Stimulated activated naive CD4-positive, alpha-beta T cell treated with Interleukin-2 at 50 U/mL for 16 hours (primary cell): ENCODE data around the gene FXYD2.
"Not testable (repeated sequence)": the region's sequence is repeated elsewhere in the genome, so short reads cannot be mapped to it uniquely, and the experiment has no call there.

Experiments
- DNase-seq: peaks from one replicate; lab custom pipeline; 2025; lab: John Stamatoyannopoulos, UW

Gene FXYD2

GRCh38 chr11:117824571-117825537 is at the start of gene FXYD2:
Gene FXYD2 (minus strand): TSS chr11:117824744. CDS start chr11:117824678, 66 bp downstream.
- DNase-seq = no peak

GRCh38 chr11:117873828-117874125 is 49.2 kb upstream of the FXYD2 start:
- no peak for DNase-seq

DNA sequence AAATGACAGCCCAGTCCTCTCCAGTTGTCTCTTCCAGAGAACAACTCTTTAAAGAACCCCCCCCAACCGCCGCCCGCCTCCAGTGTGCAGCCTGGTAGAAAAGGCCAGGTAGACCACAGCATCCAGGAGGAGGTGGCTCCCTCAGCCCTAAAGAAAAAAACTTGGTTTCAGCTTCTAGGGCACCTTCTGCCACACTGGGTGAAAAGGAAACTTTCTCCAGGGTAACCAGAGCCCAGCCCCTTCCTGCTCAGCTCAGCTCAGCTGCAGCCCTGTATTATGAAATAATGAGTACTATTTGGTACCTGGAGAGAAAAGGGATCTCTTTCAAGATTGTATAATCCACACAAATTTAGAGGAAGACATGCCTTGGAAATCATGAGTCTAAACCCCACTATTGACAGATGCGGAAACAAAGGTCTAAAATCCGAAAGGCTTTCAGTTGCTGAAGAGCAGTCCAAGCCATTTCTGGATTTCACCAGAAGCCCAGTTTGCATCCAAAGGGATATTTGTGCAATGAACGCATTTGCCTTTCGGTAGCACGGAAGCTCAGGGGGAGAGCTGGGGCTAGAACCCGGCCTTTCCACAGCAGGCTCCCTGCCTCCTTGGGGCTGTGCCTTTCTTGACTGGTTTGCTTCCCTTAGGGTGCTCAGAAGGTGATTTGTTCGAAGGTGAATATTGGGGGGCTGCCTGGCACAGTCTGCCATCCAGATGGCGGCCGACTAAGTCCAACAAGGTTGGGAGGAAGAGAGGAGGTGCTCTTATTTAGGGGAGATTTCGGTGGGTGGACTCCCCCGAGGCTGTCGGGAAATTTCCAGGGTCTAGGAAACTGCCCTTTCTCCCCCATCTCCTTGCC is 48.7 kb upstream of the FXYD2 start:
- DNase-seq = no peak

GRCh38 chr11:117872420-117872961 is 47.9 kb upstream of the FXYD2 start:
- DNase-seq = no peak

DNA sequence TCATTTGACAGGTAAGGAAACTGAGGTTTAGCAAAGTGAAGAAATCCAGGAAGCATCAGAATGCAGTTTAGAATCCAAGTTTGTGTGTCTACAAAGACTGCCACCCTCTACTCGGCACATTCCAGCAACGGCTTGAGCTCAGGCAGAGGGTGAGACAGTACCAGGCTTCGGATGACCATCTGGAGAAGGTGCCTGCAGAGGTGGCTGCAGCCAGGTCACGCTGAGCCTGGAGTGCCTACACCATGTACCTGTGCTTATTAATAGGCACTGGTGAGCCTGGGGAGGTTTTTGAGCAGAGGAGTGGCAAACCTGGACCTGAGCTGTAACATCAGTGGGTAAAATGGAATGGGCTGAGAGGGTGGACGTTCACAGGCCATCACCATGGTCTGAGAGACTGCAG is 47.2 kb upstream of the FXYD2 start:
- no peak for DNase-seq

- DNase-seq = no peak
These were observed 46.6 kb upstream of the FXYD2 start for GRCh38 chr11:117871160-117871559.

DNA sequence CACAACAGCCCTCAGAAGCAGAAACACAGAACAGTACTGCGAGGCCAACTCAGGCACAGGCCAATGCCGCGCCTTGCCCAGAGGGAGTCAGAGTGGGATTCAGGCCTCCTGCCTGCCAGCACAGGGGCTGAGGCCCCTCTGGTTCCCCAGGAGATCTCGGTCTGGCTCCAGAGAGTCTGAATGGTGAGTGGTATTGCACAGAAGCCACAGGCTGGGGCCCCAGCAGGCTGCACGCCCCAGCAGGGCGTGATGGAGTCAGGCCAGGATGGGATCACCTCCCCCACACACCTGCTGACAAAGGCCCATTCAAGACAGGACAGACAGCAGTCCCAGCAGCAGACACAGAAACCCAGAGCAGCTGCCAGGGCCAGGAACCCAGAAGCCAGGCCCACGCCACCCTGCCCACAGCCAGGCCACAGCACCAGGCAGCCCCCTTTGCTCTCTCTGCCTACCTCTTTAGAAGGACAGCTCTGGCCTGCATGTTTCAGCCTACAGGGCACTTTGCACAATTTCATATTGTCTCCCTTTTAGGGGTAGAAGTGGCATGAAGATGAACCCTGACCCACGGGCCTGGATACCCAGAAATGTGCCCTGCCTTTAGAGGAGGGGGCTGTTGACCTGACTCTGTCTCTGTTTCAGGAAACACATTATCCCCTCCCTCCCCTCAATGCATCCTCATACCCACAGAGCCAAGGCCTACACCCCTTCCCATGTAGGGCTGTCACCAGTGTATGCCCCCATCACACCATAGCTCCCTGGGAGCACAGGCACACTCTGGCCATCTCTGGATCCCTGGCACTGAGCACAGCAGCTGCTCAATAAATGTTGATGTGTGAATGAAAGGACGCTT is 45.8 kb upstream of the FXYD2 start:
- DNase-seq = no peak

DNA sequence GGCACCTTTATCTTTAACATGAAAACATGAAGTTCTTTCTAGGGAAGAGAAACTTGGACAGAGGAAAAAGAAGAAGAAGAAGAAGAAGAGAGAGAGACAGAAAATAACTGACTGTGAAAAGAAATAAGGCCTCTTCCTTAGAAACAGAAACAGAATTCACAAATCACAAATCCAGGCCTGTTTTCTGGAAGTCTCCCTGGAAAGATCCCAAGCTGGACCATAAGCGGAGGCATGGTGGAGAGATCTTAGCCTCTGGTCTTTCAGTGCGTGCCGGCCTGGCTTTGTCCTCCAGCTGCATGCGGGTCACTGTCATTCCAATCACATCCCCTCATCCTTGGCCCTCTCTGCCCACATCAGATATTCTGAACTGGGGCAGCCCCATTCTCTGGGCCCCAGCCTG is 45.1 kb upstream of the FXYD2 start:
- no peak for DNase-seq

- DNase-seq = no peak
These were observed 44.4 kb upstream of the FXYD2 start for GRCh38 chr11:117868815-117869561.

- no peak for DNase-seq
These were observed 43.5 kb upstream of the FXYD2 start for GRCh38 chr11:117868088-117868487.

DNA sequence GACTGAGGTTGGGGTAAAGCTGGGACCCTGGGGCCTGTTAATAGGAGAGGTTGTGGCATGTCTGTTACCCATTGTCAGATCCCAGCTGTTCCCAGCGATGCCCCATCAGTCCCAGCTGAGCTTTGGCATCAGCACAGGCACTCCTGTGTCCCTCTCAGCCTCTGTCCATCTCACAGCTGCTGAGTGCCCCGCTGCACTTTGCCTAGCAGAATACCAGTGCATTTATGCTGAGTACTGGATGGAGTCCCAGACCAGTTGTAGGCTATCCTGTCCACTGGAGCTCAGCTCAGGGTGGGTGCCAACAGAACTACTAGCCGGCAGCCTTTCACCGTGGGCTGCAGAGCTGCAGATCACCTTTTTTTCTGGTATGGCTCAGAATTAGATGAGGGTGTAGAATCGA is 42.0 kb upstream of the FXYD2 start:
- DNase-seq = no peak

DNA sequence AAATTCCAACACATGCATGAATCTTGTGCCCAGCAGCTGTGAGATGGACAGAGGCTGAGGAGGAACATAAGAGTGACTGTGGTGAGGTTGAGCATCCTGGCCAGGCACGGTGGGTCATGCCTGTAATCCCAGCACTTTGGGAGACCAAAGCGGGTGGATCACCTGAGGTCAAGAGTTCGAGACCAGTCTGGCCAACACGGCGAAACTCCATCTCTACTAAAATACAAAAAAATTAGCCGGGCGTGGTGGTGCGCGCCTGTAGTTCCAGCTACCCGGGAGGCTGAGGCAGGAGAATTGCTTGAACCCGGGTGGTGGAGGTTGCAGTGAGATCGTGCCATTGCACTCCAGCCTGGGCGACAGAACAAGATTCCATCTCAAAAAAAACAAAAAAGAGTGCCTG is 41.0 kb upstream of the FXYD2 start:
- DNase-seq = not testable (repeated sequence)

DNA sequence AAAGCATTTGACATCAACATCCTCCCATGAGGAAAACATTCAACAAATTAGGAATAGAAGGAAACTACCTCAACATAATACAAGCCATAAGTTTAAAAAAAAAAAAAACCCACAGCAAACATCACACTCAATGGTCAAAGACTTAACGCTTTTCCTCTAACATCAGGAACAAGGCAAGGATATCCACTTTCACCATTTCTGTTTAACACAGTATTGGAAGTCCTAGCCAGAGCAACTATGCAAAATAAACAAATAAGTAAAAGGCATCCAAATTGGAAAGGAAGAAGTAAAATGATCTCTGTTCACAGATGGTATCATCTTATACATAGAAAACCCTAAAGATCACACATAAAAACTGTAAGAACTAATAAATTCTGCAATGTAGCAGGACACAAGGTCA is 38.8 kb upstream of the FXYD2 start:
- no peak for DNase-seq

- no peak for DNase-seq
These were observed 38.2 kb upstream of the FXYD2 start for GRCh38 chr11:117862753-117863152.

DNA sequence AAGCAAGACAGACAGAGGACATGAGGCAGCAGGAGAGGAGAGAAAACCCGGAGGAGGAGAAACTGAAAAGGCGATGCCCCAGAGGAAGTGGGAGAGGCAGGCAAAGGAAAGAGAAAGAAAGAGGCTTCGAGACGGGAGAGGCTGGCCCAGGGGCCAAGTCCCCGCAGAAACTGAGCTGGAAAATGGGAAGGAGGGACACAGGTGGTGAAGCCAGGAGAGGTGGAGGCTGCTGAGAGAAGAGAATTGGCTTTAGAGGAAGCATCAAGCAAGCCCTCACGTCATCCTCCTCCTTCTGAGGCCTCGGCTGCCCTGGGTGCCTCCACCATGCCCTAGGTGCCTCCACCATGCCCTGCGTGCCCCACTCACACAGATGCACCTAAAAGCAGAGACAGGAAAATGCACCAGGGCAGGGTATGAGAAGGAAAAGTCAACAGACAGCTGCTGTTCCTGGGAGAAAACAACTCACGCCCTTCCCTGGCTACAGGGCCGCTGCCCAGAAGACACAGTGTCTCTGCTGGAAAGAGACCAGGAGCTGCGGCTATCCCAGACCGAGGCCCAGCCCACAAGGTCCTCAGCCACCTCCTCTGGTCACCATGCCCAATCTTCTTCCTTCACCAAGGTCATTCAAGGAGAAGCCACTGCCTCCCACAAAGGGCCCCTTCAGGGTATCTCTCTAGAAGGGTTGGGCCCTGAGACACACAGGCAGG is 37.6 kb upstream of the FXYD2 start:
- no peak for DNase-seq

- DNase-seq = no peak
These were observed 36.8 kb upstream of the FXYD2 start for GRCh38 chr11:117861151-117862018.

- no peak for DNase-seq
These were observed 35.6 kb upstream of the FXYD2 start for GRCh38 chr11:117860139-117860538.

GRCh38 chr11:117859488-117860112 is 35.1 kb upstream of the FXYD2 start:
- no peak for DNase-seq

DNA sequence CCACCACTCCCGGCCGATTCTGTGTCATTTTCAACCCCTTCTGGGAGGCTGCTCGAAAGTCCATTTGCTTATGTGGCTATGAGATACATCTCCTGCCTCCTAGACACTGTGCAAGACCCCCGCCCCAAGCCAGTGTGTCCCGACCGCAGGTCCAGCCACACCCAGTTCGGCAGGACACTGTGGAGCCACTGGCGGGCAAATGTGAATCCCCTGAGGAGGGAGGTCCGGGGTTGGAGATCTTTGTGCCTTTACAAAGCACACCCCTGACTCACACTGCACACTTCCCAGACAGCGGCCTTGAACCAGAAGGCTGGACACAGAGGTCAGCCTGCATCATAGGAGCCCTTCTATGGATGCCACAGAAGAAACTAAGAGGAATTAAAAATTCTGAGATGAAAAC is 34.5 kb upstream of the FXYD2 start:
- no peak for DNase-seq
